Mucosa of stomach (tissue), 1 donor: ENCODE measurements around the gene AUTS2.

Experiments
- H3K27me3 ChIP-seq: one replicate; pipeline ENCODE4 v1.7.0; 2013; ENCODE audit warnings: mild to moderate bottlenecking, low read length; ENCODE audit not compliant: control insufficient read depth, insufficient read depth
- H3K36me3 ChIP-seq: one replicate; pipeline ENCODE4 v1.7.0; 2013; ENCODE audit warnings: low read length; ENCODE audit not compliant: control insufficient read depth, insufficient read depth
- H3K4me1 ChIP-seq: one replicate; pipeline ENCODE4 v1.7.0; 2013; ENCODE audit warnings: mild to moderate bottlenecking, low read length; ENCODE audit not compliant: control insufficient read depth, insufficient read depth
- H3K4me3 ChIP-seq: one replicate; pipeline ENCODE4 v1.7.0; 2013; ENCODE audit warnings: low read length
- H3K9ac ChIP-seq: one replicate; pipeline ENCODE4 v1.7.0; 2013; ENCODE audit warnings: mild to moderate bottlenecking, low read length, moderate library complexity
- H3K9me3 ChIP-seq: one replicate; pipeline ENCODE4 v1.7.0; 2013; ENCODE audit warnings: mild to moderate bottlenecking, low read length, moderate library complexity; ENCODE audit not compliant: control insufficient read depth
- donor health status: Pancreatic carcinoma.

The AUTS2 gene

DNA sequence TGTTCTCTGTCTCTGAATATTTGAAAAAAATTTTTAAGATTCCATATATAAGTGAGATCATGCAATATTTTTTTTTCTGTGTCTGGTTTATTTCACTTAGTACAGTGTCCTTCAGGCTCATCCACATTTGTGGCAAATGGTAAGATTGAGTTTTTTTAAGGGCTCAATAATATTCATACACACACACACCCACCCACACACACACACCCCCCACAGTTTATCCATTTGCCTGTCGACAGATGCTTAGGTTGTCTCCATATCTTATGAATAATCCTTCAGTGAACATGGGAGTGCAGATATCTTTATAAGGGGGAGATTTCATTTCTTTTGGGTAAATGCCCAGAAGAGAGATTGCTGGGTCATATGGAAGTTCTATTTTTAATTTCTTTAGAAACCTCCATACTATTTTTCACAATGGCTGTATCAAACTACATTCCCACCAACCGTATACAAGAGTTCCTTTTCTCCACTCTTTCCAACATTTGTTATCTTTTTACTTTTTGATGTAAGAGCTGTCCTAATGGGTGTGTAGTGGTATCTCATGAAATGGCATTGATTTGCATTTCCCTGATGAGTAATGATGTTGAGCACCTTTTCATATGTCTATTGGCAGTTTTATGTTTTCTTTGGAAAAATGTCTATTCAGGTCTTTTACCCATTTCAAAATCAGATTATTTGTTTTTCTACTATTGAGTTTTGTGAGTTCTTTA lies 35.0 kb downstream of the AUTS2 start:
- H3K9ac ChIP-seq = no peak overlapping the region
- H3K4me3 ChIP-seq = no peak overlapping the region
- H3K4me1 ChIP-seq = no peaks in the 10 kb centered on the region
- H3K27me3 ChIP-seq = no peaks in the 10 kb centered on the region
- H3K36me3 ChIP-seq = no peaks in the 10 kb centered on the region
- no peaks in the 10 kb centered on the region for H3K9me3 ChIP-seq

DNA sequence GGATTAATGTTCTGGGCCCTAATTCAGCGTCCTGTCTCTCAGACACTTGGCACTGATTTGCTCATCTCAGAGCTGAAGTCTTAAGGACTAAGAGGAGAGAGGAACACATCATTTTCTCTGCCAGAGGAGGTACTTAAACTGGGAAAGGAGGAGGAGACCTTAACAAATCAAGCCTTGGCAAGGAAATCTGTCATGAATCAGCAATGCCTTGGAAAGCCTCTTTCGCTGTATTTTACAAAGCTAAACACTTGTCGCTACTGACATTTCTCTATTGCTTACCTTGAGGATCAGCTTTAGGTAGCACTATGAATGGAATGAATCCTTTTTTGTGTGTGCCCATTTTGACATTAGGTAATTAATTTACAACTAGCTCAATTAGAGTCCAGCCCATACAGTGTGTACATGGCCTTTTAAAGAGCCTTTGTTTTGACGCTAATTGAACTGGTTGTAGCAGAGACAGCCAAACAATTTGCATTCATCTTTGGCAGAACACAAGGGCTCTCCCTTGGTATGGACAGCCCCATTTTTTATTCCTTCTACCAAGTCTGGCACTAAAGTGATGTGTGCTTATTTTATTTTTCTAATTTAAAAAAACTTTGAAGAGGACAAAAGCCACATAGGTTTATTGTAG lies 37.4 kb downstream of the AUTS2 start:
- no peak overlapping the region for H3K4me3 ChIP-seq
- no peaks in the 10 kb centered on the region for H3K36me3 ChIP-seq
- H3K27me3 ChIP-seq = no peaks in the 10 kb centered on the region
- no peaks in the 10 kb centered on the region for H3K4me1 ChIP-seq
- H3K9me3 ChIP-seq = no peaks in the 10 kb centered on the region
- no peak overlapping the region for H3K9ac ChIP-seq

DNA sequence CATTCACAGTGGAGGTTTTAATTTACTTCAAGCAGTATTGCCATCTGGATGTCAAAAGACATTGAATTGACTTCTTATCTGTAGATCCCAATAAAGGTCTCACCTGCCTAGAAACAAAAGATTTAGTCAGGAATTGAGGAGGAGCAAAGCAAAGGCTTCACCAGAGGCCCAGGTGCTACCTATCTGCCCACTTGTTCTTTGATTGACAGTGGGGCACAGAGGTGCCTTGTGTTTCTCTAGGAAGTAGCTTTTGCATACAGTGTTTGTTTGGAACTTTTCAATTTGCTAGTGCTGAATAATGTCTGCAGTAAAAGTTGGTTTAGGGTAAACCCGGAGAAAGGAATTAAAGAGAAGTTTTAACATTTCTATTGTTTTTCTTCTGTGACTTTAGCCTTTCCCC lies 40.4 kb downstream of the AUTS2 start:
- Histone ChIP-seq H3K4me1 (no peaks in the 10 kb centered on the region), H3K27me3 (no peaks in the 10 kb centered on the region), H3K9me3 (no peaks in the 10 kb centered on the region), H3K36me3 (no peaks in the 10 kb centered on the region), H3K4me3 (no peak overlapping the region), H3K9ac (no peak overlapping the region)

DNA sequence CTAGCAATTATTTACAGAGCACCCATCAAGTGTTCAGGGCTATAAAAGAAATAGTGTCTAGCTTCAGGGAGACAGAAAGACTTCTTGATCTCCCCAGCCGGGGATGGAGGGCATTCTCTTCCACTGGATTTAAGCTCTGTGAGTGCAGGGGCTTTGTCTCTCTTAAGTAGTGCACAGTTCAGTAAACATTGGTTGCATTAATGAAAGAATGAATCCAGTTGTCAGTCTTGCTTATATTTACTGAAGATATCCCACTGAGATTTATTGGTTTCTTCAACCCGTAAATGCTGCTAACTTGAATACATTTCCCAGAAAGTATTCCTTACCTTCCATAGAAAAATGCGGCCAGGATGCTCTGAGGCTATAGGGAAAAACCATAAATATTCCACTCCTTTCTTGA lies 41.9 kb downstream of the AUTS2 start:
- Histone ChIP-seq H3K9ac (no peak overlapping the region), H3K4me3 (no peak overlapping the region), H3K36me3 (no peaks in the 10 kb centered on the region), H3K9me3 (no peaks in the 10 kb centered on the region), H3K4me1 (no peaks in the 10 kb centered on the region), H3K27me3 (no peaks in the 10 kb centered on the region)

DNA sequence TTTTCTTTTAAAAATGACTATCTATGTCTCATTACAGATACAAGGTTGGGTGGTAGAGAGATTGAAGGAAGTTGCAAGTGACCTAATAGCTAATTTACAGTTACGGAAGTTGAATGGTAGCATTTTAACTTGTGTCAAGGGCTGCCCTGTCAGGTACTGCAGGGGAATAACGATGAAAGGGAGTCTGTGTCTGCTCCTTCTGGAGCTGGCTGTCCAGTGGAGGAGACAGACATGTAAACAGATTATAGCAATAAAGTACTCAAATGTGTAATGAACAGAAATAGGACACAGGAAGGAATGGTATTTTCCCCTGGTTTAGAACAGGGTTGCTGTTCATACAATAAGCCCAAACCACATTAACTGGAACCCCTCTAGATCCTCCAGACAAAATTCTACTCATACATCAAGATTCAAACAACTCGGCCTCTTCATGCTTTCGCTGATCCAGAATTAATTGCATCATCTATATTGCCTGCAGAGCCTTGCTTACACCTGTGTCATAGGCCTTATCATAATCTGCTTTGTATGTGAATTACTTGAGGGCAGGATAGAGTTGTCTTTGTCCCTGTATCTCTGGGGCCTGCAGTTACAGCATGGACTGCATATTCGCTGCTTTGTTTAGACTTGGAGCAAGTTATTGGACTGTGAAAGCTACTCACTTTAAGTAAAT lies 42.8 kb downstream of the AUTS2 start:
- H3K9ac ChIP-seq = no peak overlapping the region
- H3K4me1 ChIP-seq = no peaks in the 10 kb centered on the region
- H3K4me3 ChIP-seq = no peak overlapping the region
- H3K9me3 ChIP-seq = no peaks in the 10 kb centered on the region
- no peaks in the 10 kb centered on the region for H3K27me3 ChIP-seq
- no peaks in the 10 kb centered on the region for H3K36me3 ChIP-seq

DNA sequence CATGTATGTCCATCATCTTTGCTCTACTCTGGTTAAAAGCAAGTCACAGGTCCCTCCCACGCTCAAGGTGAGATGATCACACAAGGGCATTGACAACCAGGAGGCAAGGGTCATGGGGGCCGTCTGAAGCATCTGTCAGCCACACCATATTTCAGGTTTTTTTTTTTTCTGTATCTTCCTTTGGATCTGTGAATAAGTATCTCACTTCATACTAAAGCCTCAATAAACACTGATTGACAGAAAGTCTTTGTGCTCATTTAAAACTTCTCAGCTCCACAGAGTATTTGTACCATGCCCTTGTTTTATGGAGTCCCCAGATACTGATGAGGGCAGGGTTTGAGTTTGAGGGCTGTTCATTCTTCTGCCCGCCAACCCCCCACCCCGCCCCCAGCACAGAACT lies 45.0 kb downstream of the AUTS2 start:
- H3K9me3 ChIP-seq = no peaks in the 10 kb centered on the region
- no peak overlapping the region for H3K9ac ChIP-seq
- no peaks in the 10 kb centered on the region for H3K4me1 ChIP-seq
- H3K4me3 ChIP-seq = no peak overlapping the region
- no peaks in the 10 kb centered on the region for H3K36me3 ChIP-seq
- H3K27me3 ChIP-seq = no peaks in the 10 kb centered on the region

DNA sequence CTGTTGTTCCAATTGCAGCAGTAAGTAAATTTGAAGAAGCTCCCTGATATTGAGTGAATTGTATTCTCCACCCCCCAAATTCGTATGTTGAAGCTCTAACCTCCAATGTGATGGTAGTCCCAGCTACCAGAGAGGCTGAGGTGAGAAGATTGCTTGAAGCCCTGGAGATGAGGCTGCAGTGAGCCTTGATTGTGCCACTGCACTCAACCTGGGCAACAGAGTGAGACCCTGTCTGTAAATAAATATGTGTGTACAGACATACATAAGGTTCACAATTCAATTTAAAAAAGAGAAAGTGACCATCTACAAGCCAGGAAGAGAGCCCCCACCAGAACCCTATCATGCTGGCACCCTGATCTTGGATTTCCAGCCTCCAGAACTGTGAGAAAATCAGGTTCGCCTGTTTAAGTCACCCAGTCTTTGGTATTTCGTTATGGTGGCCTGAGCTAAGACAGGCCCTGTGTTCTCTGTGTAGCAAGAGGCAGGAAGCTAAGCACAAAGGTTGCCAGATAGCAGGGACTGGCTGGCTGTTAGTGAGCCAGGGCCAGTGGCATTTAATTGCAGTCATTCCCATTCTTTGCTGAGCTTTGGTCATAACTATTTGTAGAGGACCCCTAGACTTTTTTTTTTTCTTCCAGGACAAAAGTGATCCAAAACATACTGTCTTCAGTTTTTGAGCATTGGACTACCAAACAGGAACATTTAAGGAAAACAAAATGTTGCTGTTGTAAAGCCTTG lies 45.6 kb downstream of the AUTS2 start:
- H3K36me3 ChIP-seq = no peaks in the 10 kb centered on the region
- H3K9ac ChIP-seq = no peak overlapping the region
- H3K27me3 ChIP-seq = no peaks in the 10 kb centered on the region
- H3K4me1 ChIP-seq = no peaks in the 10 kb centered on the region
- H3K9me3 ChIP-seq = no peaks in the 10 kb centered on the region
- no peak overlapping the region for H3K4me3 ChIP-seq

DNA sequence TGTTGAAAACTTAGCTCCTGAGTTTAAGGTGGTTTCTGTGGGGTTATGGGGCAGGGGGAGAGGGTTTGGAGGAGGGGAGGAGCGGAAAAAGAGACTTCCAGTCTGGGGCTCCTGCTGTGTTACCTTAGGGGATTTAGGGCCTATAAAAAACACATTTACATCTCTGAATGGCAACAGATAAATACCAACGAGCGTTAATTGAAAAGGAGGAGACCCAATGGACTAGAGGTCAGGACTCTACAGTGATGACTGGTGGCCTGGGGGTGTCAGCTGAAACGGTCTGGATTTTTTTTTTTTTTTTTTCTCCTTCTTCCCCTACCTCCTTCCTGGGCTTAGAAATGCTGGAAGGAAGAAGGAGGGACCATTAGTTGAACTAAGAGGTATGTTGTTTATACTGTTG lies 47.4 kb downstream of the AUTS2 start:
- Histone ChIP-seq H3K9me3 (no peaks in the 10 kb centered on the region), H3K36me3 (no peaks in the 10 kb centered on the region), H3K27me3 (no peaks in the 10 kb centered on the region), H3K4me3 (no peak overlapping the region), H3K4me1 (no peaks in the 10 kb centered on the region), H3K9ac (no peak overlapping the region)

DNA sequence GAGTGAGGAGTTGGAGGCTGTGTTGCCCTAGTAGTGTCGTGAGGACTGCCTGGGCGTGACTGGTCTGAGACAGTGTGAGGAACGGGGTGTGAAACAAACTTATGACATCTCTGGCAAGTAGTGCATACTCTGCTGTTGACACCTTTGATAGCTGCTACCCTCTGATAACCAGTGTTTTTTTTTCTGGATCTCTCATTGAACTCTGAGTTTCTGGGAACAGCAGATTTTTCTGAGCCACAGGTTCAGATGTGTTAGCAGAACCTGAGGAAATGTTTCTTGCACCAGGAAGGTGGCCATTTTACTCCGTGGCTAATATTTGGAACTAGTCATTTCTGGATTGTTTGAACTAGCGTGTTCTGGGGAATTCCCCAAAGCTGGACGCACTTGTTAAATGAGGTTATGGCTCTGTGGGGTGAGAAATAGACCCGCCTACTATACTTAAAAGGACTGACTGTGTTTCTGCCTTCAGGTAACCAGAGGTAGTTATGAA lies 52.9 kb downstream of the AUTS2 start:
- Histone ChIP-seq H3K9me3 (no peaks in the 10 kb centered on the region), H3K27me3 (no peaks in the 10 kb centered on the region), H3K9ac (no peak overlapping the region), H3K36me3 (no peaks in the 10 kb centered on the region), H3K4me3 (no peak overlapping the region), H3K4me1 (no peaks in the 10 kb centered on the region)

DNA sequence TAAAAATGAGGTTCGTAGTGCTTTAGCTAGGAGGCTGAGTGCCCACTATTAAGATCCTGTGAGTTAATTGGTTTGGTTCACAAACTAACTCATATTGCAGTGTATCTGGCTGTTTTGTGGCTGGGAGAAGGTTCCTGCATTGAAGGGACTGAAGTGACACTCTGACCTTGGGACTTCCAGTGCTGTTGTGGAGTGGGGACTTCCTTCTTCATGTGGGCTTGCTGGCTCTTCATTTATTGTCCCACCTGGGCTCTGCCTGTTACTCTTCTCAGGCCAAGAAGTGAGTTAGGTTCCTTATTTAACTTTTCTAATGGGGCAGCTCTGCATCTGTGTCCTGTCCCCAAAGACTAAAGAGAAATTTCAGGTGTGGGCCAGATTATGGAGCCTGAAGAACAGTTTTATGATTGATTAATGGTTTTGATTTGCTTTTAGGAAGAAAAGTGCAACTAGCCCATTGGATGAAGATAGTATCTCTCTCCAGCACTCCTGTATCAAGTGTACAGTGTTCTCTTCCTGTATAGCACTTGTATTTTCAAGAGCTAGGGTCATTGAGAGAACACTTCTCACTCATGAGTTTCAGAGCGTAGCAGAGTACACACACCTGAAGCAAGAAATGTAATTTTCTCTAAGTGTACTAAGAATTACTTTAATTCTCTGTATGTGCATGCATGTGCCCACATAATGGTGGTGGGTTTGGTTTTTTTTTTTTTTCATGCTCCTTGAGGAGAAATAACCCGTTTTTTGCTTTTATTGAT lies 54.8 kb downstream of the AUTS2 start:
- Histone ChIP-seq H3K9ac (no peak overlapping the region), H3K4me3 (no peak overlapping the region), H3K4me1 (no peaks in the 10 kb centered on the region), H3K36me3 (no peaks in the 10 kb centered on the region), H3K27me3 (no peaks in the 10 kb centered on the region), H3K9me3 (no peaks in the 10 kb centered on the region)

DNA sequence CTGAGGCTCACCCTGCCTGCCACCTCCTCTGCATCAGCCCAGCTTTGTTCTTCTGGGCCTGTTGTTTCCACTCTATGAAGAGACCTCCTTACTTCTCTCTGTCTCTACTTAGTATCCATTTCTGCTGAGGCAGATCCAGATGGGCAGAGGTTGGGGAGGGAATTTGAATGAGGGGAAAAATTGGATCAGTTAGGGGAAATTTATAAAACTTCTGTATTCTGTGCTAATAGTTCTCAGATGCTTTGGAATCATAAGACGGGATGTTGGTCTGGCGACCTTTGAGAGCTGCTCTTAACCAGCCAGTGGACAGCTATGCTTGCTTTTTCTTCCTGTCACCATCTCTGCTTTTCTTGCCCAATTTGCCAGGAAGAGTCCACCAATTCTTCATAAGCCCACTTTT lies 55.5 kb downstream of the AUTS2 start:
- Histone ChIP-seq H3K36me3 (no peaks in the 10 kb centered on the region), H3K9me3 (no peaks in the 10 kb centered on the region), H3K9ac (no peak overlapping the region), H3K4me3 (no peak overlapping the region), H3K4me1 (no peaks in the 10 kb centered on the region), H3K27me3 (no peaks in the 10 kb centered on the region)
